HG03025 (cell line): ENCODE measurements around the gene FOXL2NB.
"Not testable (repeated sequence)": the region's sequence is repeated elsewhere in the genome, so short reads cannot be mapped to it uniquely, and the experiment has no call there.

ENCODE experiments used
- ATAC-seq: cut with Tn5 transposase; IDR thresholded peaks from one replicate; pipeline ENCODE4 v1.9.1; 2021; ENCODE audit warnings: mild to moderate bottlenecking, moderate library complexity; ENCODE audit not compliant: unreplicated experiment, low FRiP score

Gene FOXL2NB

GRCh38 chr3:138946663-138947494 is at the start of gene FOXL2NB, which contains the start of gene FOXL2:
TSS of gene FOXL2NB (plus strand) at chr3:138947217. CDS start at chr3:138947365, 148 bp downstream.
TSS of gene FOXL2 (minus strand) at chr3:138947137. CDS start at chr3:138946722, 415 bp downstream.
- no peak for ATAC-seq

- ATAC-seq: no peak
Observed at GRCh38 chr3:138898301-138898700, 48.7 kb upstream of the FOXL2NB start.

- ATAC-seq: no peak
Observed at GRCh38 chr3:138898708-138899107, 48.3 kb upstream of the FOXL2NB start.

- ATAC-seq: no peak
Observed at GRCh38 chr3:138899351-138899991, 47.5 kb upstream of the FOXL2NB start.

- no peak for ATAC-seq
Observed at GRCh38 chr3:138901567-138901966, 45.5 kb upstream of the FOXL2NB start.

- no peak for ATAC-seq
Observed at GRCh38 chr3:138902171-138902570, 44.8 kb upstream of the FOXL2NB start.

GRCh38 chr3:138907539-138907938 is 39.5 kb upstream of the FOXL2NB start:
- ATAC-seq: no peak

- ATAC-seq: no peak
Observed at GRCh38 chr3:138908846-138909245, 38.2 kb upstream of the FOXL2NB start.

- no peak for ATAC-seq
Observed at GRCh38 chr3:138909904-138910303, 37.1 kb upstream of the FOXL2NB start.

- no peak for ATAC-seq
Observed at GRCh38 chr3:138911621-138912020, 35.4 kb upstream of the FOXL2NB start.

GRCh38 chr3:138912237-138912636 is 34.8 kb upstream of the FOXL2NB start:
- no peak for ATAC-seq

GRCh38 chr3:138913766-138914165 is 33.3 kb upstream of the FOXL2NB start:
- no peak for ATAC-seq

- no peak for ATAC-seq
Observed at GRCh38 chr3:138914870-138915502, 32.0 kb upstream of the FOXL2NB start.

- ATAC-seq: peak; percentile 88
Observed at GRCh38 chr3:138915503-138916498, 31.2 kb upstream of the FOXL2NB start.

- no peak for ATAC-seq
Observed at GRCh38 chr3:138916824-138917223, 30.2 kb upstream of the FOXL2NB start.

- ATAC-seq: no peak
Observed at GRCh38 chr3:138919325-138919724, 27.7 kb upstream of the FOXL2NB start.

- ATAC-seq: no peak
Observed at GRCh38 chr3:138921316-138922292, 25.4 kb upstream of the FOXL2NB start.

- not testable (repeated sequence) for ATAC-seq
Observed at GRCh38 chr3:138922400-138922799, 24.6 kb upstream of the FOXL2NB start.

- ATAC-seq: peak; percentile 74
Observed at GRCh38 chr3:138923531-138923994, 23.5 kb upstream of the FOXL2NB start.
